Measurements from ENCODE around the gene MDM1. TPM values are rescaled to one million over a fixed set of nuclear protein-coding genes. Genes with fewer than 3 reads are reported as not detected.
A peak's percentile ranks its signal among the peaks of the same experiment; 100 is the strongest.

The MDM1 gene
- total RNA-seq, 1 experiment from 2014 or later, result 10.0 TPM

- no peaks in the 10 kb centered on the region for H3K9me3 ChIP-seq (ENCODE audit: control insufficient read depth in 1 of 2, insufficient read depth in 1 of 2, low read depth in 1 of 2, low read length in 2 of 2)
- H3K4me3 ChIP-seq (replicated peaks in 1 of 2; ENCODE audit: low read depth in 1 of 2, low read length in 2 of 2), result peak overlapping the region; percentile 71 to 81
- H3K9ac ChIP-seq (ENCODE audit: low read length), result peak overlapping the region; percentile 59
- H4K20me1 ChIP-seq (ENCODE audit: insufficient read depth), result no peaks in the 10 kb centered on the region
- peak overlapping the region; percentile 86 for H3K4me2 ChIP-seq (ENCODE audit: low read length)
- CTCF ChIA-PET, result interaction anchor here (1.0 kb wide), 1 partner anchor 16 kb away, joined by 12 read pairs; no protein-coding TSS in a partner anchor
- peaks cover 7 to 13% of the 10 kb centered on the region in 2 experiments for H3K4me1 ChIP-seq (ENCODE audit: control insufficient read depth in 1 of 2, insufficient read depth in 2 of 2, low read length in 2 of 2)
- H3K27me3 ChIP-seq (ENCODE audit: insufficient read depth, low read length), result no peaks in the 10 kb centered on the region
- ATAC-seq, result no peak
- TSS peak; percentile 62 for BruUV-seq (replicated peaks)
- H2AFZ ChIP-seq (ENCODE audit: low read depth, low read length, poor library complexity, severe bottlenecking), result peak overlapping the region; percentile 91
- H3K27ac ChIP-seq (ENCODE audit: low read depth, low read length), result 0 out of 2 replicates have a peak overlapping the region, but pooled peaks have one; percentile 24
- POLR2A ChIA-PET, result interaction anchor here (1.5 kb wide), 1 partner anchor 10 kb away, joined by 3 read pairs; no protein-coding TSS in a partner anchor
- no peaks in the 10 kb centered on the region for H3K36me3 ChIP-seq (ENCODE audit: control insufficient read depth in 1 of 2, insufficient read depth in 2 of 2, low read length in 2 of 2)
- H3K79me2 ChIP-seq (ENCODE audit: insufficient read depth, low read length), result no peaks in the 10 kb centered on the region
- intact Hi-C loops (cut with micrococcal nuclease), result loop anchor here (5.0 kb wide), 1 partner anchor 474 kb away; the partner anchor contains the start of gene MDM2
- H3K9me2 ChIP-seq (ENCODE audit: insufficient read depth), result no peaks in the 10 kb centered on the region
- RAD21 ChIA-PET (ENCODE audit: low non-redundant PET in 1 of 2, low total read pairs in 2 of 2, uncharacterized antibody in 2 of 2, unreplicated experiment in 2 of 2), result no interaction called here
- DNase-seq (ENCODE audit: low read depth, low spot score), result no peak
- no peak for TF ChIP-seq EGR1 (IDR thresholded peaks at IDR 0.05; ENCODE audit: low read depth)
Observed at GRCh38 chr12:68332728-68333630, 817 bp upstream of the MDM1 start.

DNA sequence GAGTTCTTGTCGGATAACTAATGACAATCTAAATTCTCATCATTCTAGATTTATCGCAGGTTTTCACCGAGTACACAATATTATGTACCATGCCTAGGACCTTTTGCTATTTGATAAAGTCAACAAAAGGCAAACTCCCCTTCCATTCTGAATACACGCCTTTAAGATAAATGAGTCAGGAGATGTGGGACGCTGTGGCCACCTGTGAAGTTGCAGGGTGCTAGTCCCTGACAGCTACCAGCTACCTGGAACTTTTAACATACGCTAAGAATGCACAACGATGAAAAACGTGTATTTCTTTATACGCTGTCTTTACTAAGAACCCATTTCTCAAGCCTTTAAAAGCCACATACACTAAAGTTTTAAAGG lies 678 bp downstream of the MDM1 start:
- peak overlapping the region; percentile 91 for H2AFZ ChIP-seq (ENCODE audit: low read depth, low read length, poor library complexity, severe bottlenecking)
- TF ChIP-seq SP1 (IDR thresholded peaks at IDR 0.05; ENCODE audit: low read depth), result no peak
- TF ChIP-seq, protein P1, sequence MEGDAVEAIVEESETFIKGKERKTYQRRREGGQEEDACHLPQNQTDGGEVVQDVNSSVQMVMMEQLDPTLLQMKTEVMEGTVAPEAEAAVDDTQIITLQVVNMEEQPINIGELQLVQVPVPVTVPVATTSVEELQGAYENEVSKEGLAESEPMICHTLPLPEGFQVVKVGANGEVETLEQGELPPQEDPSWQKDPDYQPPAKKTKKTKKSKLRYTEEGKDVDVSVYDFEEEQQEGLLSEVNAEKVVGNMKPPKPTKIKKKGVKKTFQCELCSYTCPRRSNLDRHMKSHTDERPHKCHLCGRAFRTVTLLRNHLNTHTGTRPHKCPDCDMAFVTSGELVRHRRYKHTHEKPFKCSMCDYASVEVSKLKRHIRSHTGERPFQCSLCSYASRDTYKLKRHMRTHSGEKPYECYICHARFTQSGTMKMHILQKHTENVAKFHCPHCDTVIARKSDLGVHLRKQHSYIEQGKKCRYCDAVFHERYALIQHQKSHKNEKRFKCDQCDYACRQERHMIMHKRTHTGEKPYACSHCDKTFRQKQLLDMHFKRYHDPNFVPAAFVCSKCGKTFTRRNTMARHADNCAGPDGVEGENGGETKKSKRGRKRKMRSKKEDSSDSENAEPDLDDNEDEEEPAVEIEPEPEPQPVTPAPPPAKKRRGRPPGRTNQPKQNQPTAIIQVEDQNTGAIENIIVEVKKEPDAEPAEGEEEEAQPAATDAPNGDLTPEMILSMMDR (IDR thresholded peaks at IDR 0.05 in 2 of 3, conservative IDR thresholded peaks at IDR 0.05 in 1 of 3; ENCODE audit: borderline replicate concordance in 1 of 3, insufficient read depth in 1 of 3, low read depth in 2 of 3, low read length in 2 of 3), result no peak
- no peaks in the 10 kb centered on the region for H4K20me1 ChIP-seq (ENCODE audit: insufficient read depth)
- H3K27me3 ChIP-seq (ENCODE audit: insufficient read depth, low read length), result no peaks in the 10 kb centered on the region
- H3K27ac ChIP-seq (ENCODE audit: low read depth, low read length), result no peak overlapping the region; the same call in 1 of the 2 replicates
- peak overlapping the region; percentile 71 to 81 for H3K4me3 ChIP-seq (replicated peaks in 1 of 2; ENCODE audit: low read depth in 1 of 2, low read length in 2 of 2)
- H3K9me2 ChIP-seq (ENCODE audit: insufficient read depth), result no peaks in the 10 kb centered on the region
- no peaks in the 10 kb centered on the region for H3K9me3 ChIP-seq (ENCODE audit: control insufficient read depth in 1 of 2, insufficient read depth in 1 of 2, low read depth in 1 of 2, low read length in 2 of 2)
- H3K36me3 ChIP-seq (ENCODE audit: control insufficient read depth in 1 of 2, insufficient read depth in 2 of 2, low read length in 2 of 2), result no peaks in the 10 kb centered on the region
- ChIA-PET RAD21 (ENCODE audit: low non-redundant PET in 1 of 2, low total read pairs in 2 of 2, uncharacterized antibody in 2 of 2, unreplicated experiment in 2 of 2) (no interaction called here), CTCF (interaction anchor here (1.0 to 1.1 kb wide), 2 partner anchors 14 to 27 kb away, joined by 3 to 12 read pairs; no protein-coding TSS in a partner anchor), POLR2A (interaction anchor here (1.5 kb wide), 1 partner anchor 9 kb away, joined by 3 read pairs; no protein-coding TSS in a partner anchor)
- peaks cover 7 to 13% of the 10 kb centered on the region in 2 experiments for H3K4me1 ChIP-seq (ENCODE audit: control insufficient read depth in 1 of 2, insufficient read depth in 2 of 2, low read length in 2 of 2)
- ATAC-seq (no peak), DNase-seq (ENCODE audit: low read depth, low spot score) (no peak)
- H3K9ac ChIP-seq (ENCODE audit: low read length), result peak overlapping the region; percentile 59
- no peaks in the 10 kb centered on the region for H3K79me2 ChIP-seq (ENCODE audit: insufficient read depth, low read length)
- intact Hi-C loops (cut with micrococcal nuclease), result loop anchor here (5.0 kb wide), 1 partner anchor 476 kb away; the partner anchor contains the start of gene MDM2
- BruUV-seq (replicated peaks), result no TSS peak
- peak overlapping the region; percentile 86 for H3K4me2 ChIP-seq (ENCODE audit: low read length)
